Measurements from ENCODE around the gene SLC9A9.

DNA sequence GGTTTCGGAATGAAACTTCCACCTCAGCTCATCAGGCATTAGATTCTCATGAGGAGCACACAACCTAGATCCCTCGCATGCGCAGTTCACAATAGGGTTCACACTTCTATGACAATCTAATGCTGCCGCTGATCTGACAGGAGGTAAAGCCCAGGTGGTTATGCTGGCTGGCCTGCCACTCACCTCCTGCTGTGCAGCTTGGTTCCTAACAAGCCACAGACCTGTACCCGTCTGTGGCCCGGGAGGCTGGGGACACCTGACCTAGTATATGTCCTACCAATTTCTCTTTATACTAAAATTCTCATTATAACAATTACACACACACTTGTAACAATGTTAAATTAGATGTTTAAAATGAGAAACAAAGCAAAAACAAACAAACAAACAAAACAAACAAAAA lies 172.2 kb downstream of the SLC9A9 start:
- TF ChIP-seq, protein P1, sequence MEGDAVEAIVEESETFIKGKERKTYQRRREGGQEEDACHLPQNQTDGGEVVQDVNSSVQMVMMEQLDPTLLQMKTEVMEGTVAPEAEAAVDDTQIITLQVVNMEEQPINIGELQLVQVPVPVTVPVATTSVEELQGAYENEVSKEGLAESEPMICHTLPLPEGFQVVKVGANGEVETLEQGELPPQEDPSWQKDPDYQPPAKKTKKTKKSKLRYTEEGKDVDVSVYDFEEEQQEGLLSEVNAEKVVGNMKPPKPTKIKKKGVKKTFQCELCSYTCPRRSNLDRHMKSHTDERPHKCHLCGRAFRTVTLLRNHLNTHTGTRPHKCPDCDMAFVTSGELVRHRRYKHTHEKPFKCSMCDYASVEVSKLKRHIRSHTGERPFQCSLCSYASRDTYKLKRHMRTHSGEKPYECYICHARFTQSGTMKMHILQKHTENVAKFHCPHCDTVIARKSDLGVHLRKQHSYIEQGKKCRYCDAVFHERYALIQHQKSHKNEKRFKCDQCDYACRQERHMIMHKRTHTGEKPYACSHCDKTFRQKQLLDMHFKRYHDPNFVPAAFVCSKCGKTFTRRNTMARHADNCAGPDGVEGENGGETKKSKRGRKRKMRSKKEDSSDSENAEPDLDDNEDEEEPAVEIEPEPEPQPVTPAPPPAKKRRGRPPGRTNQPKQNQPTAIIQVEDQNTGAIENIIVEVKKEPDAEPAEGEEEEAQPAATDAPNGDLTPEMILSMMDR (IDR thresholded peaks at IDR 0.05) = no peak
- TF ChIP-seq POLR2AphosphoS5 (IDR thresholded peaks at IDR 0.05) (no peak), POLR2A (IDR thresholded peaks at IDR 0.05) (no peak)

Measured in prostate gland (tissue), 2 donors.